ENCODE measurements around the gene ITLN2.
"Not testable (repeated sequence)": the region's sequence is repeated elsewhere in the genome, so short reads cannot be mapped to it uniquely, and the experiment has no call there.

Gene ITLN2

GRCh38 chr1:160954158-160955104 lies at the start of gene ITLN2:
TSS of gene ITLN2 (minus strand) at chr1:160954809. CDS start at chr1:160954741, 68 bp downstream.
- peak; percentile 18 to 24 for DNase-seq

GRCh38 chr1:161001525-161001924 lies 46.9 kb upstream of the ITLN2 start:
- DNase-seq, result no peak

- no peak for DNase-seq
Measured at GRCh38 chr1:161000736-161001480, 46.3 kb upstream of the ITLN2 start.

- DNase-seq, result no peak
Measured at GRCh38 chr1:160999376-160999775, 44.8 kb upstream of the ITLN2 start.

GRCh38 chr1:160997323-160998038 lies 42.9 kb upstream of the ITLN2 start:
- peak in 1 of 2 donors; percentile 50 for DNase-seq

GRCh38 chr1:160996178-160996577 lies 41.6 kb upstream of the ITLN2 start:
- DNase-seq, result no peak

- peak in 1 of 2 donors; percentile 35 for DNase-seq
Measured at GRCh38 chr1:160993544-160994193, 39.1 kb upstream of the ITLN2 start.

- DNase-seq, result not testable (repeated sequence)
Measured at GRCh38 chr1:160992036-160992435, 37.4 kb upstream of the ITLN2 start.

- no peak for DNase-seq
Measured at GRCh38 chr1:160987359-160988050, 32.9 kb upstream of the ITLN2 start.

GRCh38 chr1:160985723-160986122 lies 31.1 kb upstream of the ITLN2 start:
- DNase-seq, result no peak

GRCh38 chr1:160981584-160982411 lies 27.2 kb upstream of the ITLN2 start:
- no peak for DNase-seq

GRCh38 chr1:160979286-160979685 lies 24.7 kb upstream of the ITLN2 start:
- no peak for DNase-seq

GRCh38 chr1:160978510-160978927 lies 23.9 kb upstream of the ITLN2 start:
- no peak for DNase-seq

GRCh38 chr1:160975026-160975425 lies 20.4 kb upstream of the ITLN2 start:
- no peak for DNase-seq

- no peak for DNase-seq
Measured at GRCh38 chr1:160973491-160973890, 18.9 kb upstream of the ITLN2 start.

- DNase-seq, result no peak
Measured at GRCh38 chr1:160972939-160973338, 18.3 kb upstream of the ITLN2 start.

GRCh38 chr1:160971618-160972056 lies 17.0 kb upstream of the ITLN2 start:
- DNase-seq, result no peak

GRCh38 chr1:160963521-160963920 lies 8.9 kb upstream of the ITLN2 start:
- DNase-seq, result no peak

- DNase-seq, result no peak
Measured at GRCh38 chr1:160961419-160961818, 6.8 kb upstream of the ITLN2 start.

- DNase-seq, result no peak
Measured at GRCh38 chr1:160956966-160957365, 2.4 kb upstream of the ITLN2 start.

- no peak for DNase-seq
Measured at GRCh38 chr1:160953030-160953429, 1.6 kb downstream of the ITLN2 start.
